HepG2 (cell line): ENCODE results near the gene SERPINE2. TPM values are rescaled to one million over a fixed set of nuclear protein-coding genes. Genes with fewer than 3 reads are reported as not detected.

Experiments
- BRD4 ChIP-seq: sonication (generic); formaldehyde crosslinking; IDR thresholded peaks from 2 replicates; pipeline ENCODE4 v1.4.0; 2020; ENCODE audit warnings: missing genetic modification reagents
- EP300 ChIP-seq, 3 experiments: sonication (generic) in 1 of 3; formaldehyde crosslinking in 1 of 3; IDR thresholded peaks; 2 replicates each; pipeline versions ENCODE4 v1.5.1 to v1.6.1; 2011 to 2020; ENCODE audit warnings: low read depth in 2 of 3, low read length in 2 of 3, borderline replicate concordance in 1 of 3, improper control_type of control experiment in 1 of 3, mild to moderate bottlenecking in 1 of 3, missing genetic modification reagents in 1 of 3, moderate library complexity in 1 of 3
- FOXJ3 ChIP-seq: sonication (generic); formaldehyde crosslinking; IDR thresholded peaks from 2 replicates; pipeline ENCODE4 v1.4.0; 2020; ENCODE audit warnings: missing genetic modification reagents, mild to moderate bottlenecking, borderline replicate concordance
- FOXP4 ChIP-seq: sonication (generic); formaldehyde crosslinking; IDR thresholded peaks from 2 replicates; pipeline ENCODE4 v1.4.0; 2020; ENCODE audit warnings: missing genetic modification reagents
- GZF1 ChIP-seq: sonication (generic); formaldehyde crosslinking; IDR thresholded peaks from 2 replicates; pipeline ENCODE4 v1.5.1; 2020; ENCODE audit warnings: mild to moderate bottlenecking, missing genetic modification reagents
- HINFP ChIP-seq: sonication (generic); formaldehyde crosslinking; IDR thresholded peaks from 2 replicates; pipeline ENCODE4 v1.4.0; 2020; ENCODE audit warnings: low read depth, mild to moderate bottlenecking, missing genetic modification reagents
- HNF4G ChIP-seq, 2 experiments: sonication (generic) in 1 of 2; formaldehyde crosslinking in 1 of 2; IDR thresholded peaks; 2 replicates each; pipeline versions ENCODE4 v1.4.0 to v1.6.1; 2011 to 2020; ENCODE audit warnings: borderline replicate concordance in 2 of 2, low read depth in 2 of 2, mild to moderate bottlenecking in 2 of 2, low read length in 1 of 2, missing genetic modification reagents in 1 of 2, moderate library complexity in 1 of 2
- KLF11 ChIP-seq: IDR thresholded peaks from 2 replicates; pipeline ENCODE4 v1.6.1; 2016; ENCODE audit warnings: missing compliant biosample characterization
- KLF6 ChIP-seq: IDR thresholded peaks from 2 replicates; pipeline ENCODE4 v1.8.0; 2016; ENCODE audit warnings: missing biosample characterization, missing genetic modification reagents
- NFATC3 ChIP-seq: sonication (generic); formaldehyde crosslinking; IDR thresholded peaks from 2 replicates; pipeline ENCODE4 v1.5.1; 2020; ENCODE audit warnings: mild to moderate bottlenecking, missing genetic modification reagents
- SAFB2 ChIP-seq: sonication (generic); formaldehyde crosslinking; IDR thresholded peaks from 2 replicates; pipeline ENCODE4 v1.5.1; 2020; ENCODE audit warnings: missing genetic modification reagents, low read depth, mild to moderate bottlenecking, borderline replicate concordance
- SKIL ChIP-seq: sonication (generic); formaldehyde crosslinking; IDR thresholded peaks from 2 replicates; pipeline ENCODE4 v1.8.0; 2022; ENCODE audit warnings: missing genetic modification reagents, mild to moderate bottlenecking, moderate library complexity, borderline replicate concordance
- THAP8 ChIP-seq: sonication (generic); formaldehyde crosslinking; IDR thresholded peaks from 2 replicates; pipeline ENCODE4 v1.5.1; 2020; ENCODE audit warnings: missing genetic modification reagents, mild to moderate bottlenecking, borderline replicate concordance
- ZNF34 ChIP-seq: sonication (generic); formaldehyde crosslinking; IDR thresholded peaks from 2 replicates; pipeline ENCODE4 v1.4.0; 2020; ENCODE audit warnings: mild to moderate bottlenecking, missing genetic modification reagents, borderline replicate concordance
- ZNF431 ChIP-seq: sonication (generic); formaldehyde crosslinking; IDR thresholded peaks from 2 replicates; pipeline ENCODE4 v1.9.0; 2022; ENCODE audit warnings: missing genetic modification reagents, low read depth, mild to moderate bottlenecking, borderline replicate concordance
- ZNF552 ChIP-seq: sonication (generic); formaldehyde crosslinking; IDR thresholded peaks from 2 replicates; pipeline ENCODE4 v1.9.0; 2022; ENCODE audit warnings: missing genetic modification reagents, mild to moderate bottlenecking, borderline replicate concordance
- ZNF569 ChIP-seq: sonication (generic); formaldehyde crosslinking; IDR thresholded peaks from 2 replicates; pipeline ENCODE4 v1.5.0; 2020; ENCODE audit warnings: mild to moderate bottlenecking, missing genetic modification reagents, moderate library complexity, borderline replicate concordance
- ZNF598 ChIP-seq: sonication (generic); formaldehyde crosslinking; IDR thresholded peaks from 2 replicates; pipeline ENCODE4 v1.5.1; 2020; ENCODE audit warnings: mild to moderate bottlenecking, missing genetic modification reagents, borderline replicate concordance
- ZNF605 ChIP-seq: sonication (generic); formaldehyde crosslinking; IDR thresholded peaks from 2 replicates; pipeline ENCODE4 v1.8.0; 2022; ENCODE audit warnings: mild to moderate bottlenecking, missing genetic modification reagents
- ZSCAN31 ChIP-seq: sonication (generic); formaldehyde crosslinking; IDR thresholded peaks from 2 replicates; pipeline ENCODE4 v1.5.0; 2020; ENCODE audit warnings: low read depth, mild to moderate bottlenecking, missing genetic modification reagents
- polyA plus RNA-seq, 8 experiments: library from polyadenylated mRNA; depleted of rRNA in 3 of 8; stranded (reverse) in 7 of 8; unstranded in 1 of 8; fragments of >200 nt; fragmentation: Illumina TruSeq in 4 of 8; extraction: Trizol in 4 of 8; gene quantifications; 2 replicates each; pipeline versions ENCODE4 v1.2.1 to v1.2.3, GENCODE V29; 2011 to 2016; ENCODE audit warnings: low read depth in 4 of 8, missing spikeins in 1 of 8, mixed read lengths in 1 of 8; ENCODE audit not compliant: insufficient read depth in 1 of 8
- total RNA-seq, 5 experiments: library from RNA; depleted of rRNA; stranded (reverse); fragments of >200 nt; fragmentation: Illumina TruSeq; extraction: Trizol; gene quantifications; 2 replicates each; pipeline ENCODE4 v1.2.3, GENCODE V29; 2016; ENCODE audit warnings: low read depth in 1 of 5

Gene SERPINE2
- total and polyA plus RNA-seq, 2 of the 13 experiments (the other 11 are each of a cell fraction or from before 2014, with no cell fraction given): 7.9 to 18.1 TPM

GRCh38 chr2:223930103-223930976, 108.7 kb downstream of the SERPINE2 start (continued):
- TF ChIP-seq FOXJ3 (CRISPR knock-in tag) (no peak; the same call in 1 of the 2 replicates), THAP8 (CRISPR knock-in tag) (no peak), SKIL (CRISPR knock-in tag) (no peak), ZNF598 (peak; percentile 93; the same call in 1 of the 2 replicates), ZNF552 (CRISPR knock-in tag) (no peak), EP300 (IDR thresholded peaks at IDR 0.05; ENCODE audit: low read depth in 2 of 2, low read length in 2 of 2) (no peak; a peak in 1 of 4 replicates), EP300 (CRISPR knock-in tag; IDR thresholded peaks at IDR 0.05; ENCODE audit: borderline replicate concordance) (peak; percentile 68), ZNF569 (CRISPR knock-in tag) (peak; percentile 57; the same call in 1 of the 2 replicates), HINFP (CRISPR knock-in tag) (peak; percentile 90; the same call in 1 of the 2 replicates), NFATC3 (no peak), FOXP4 (CRISPR knock-in tag) (peak; percentile 83), BRD4 (CRISPR knock-in tag) (peak; percentile 44), GZF1 (CRISPR knock-in tag) (peak; percentile 96), ZNF431 (0 out of 2 replicates have a peak, but pooled peaks have one; percentile 89), SAFB2 (CRISPR knock-in tag) (peak; percentile 94; the same call in 1 of the 2 replicates), HNF4G (IDR thresholded peaks at IDR 0.05; ENCODE audit: borderline replicate concordance, low read depth, low read length) (no peak), HNF4G (CRISPR knock-in tag; IDR thresholded peaks at IDR 0.05; ENCODE audit: borderline replicate concordance, low read depth) (peak; percentile 67; the same call in 1 of the 2 replicates), KLF6 (CRISPR knock-in tag) (peak; percentile 84), ZNF605 (CRISPR knock-in tag) (peak; percentile 98), ZSCAN31 (CRISPR knock-in tag) (no peak; the same call in 1 of the 2 replicates), KLF11 (CRISPR knock-in tag) (no peak; the same call in 1 of the 2 replicates), ZNF34 (CRISPR knock-in tag) (peak; percentile 86; the same call in 1 of the 2 replicates)
